HepG2 (cell line): ENCODE measurements around the gene COQ8B. TPM values are rescaled to one million over a fixed set of nuclear protein-coding genes. Genes with fewer than 3 reads are reported as not detected.

Source experiments
- ETV6 ChIP-seq: sonication (generic); formaldehyde crosslinking; conservative IDR thresholded peaks from 2 replicates; pipeline ENCODE4 v1.4.0; 2020; ENCODE audit warnings: missing genetic modification reagents
- HMGXB3 ChIP-seq: sonication (generic); formaldehyde crosslinking; IDR thresholded peaks from 2 replicates; pipeline ENCODE4 v1.4.0; 2020; ENCODE audit warnings: missing genetic modification reagents, borderline replicate concordance
- HNRNPLL ChIP-seq: fragments of 200-400 bp; formaldehyde crosslinking; IDR thresholded peaks from 2 replicates; pipeline ENCODE4 v1.6.1; 2017; ENCODE audit warnings: mild to moderate bottlenecking, low read depth, low read length; ENCODE audit not compliant: poor library complexity, severe bottlenecking
- HNRNPUL1 ChIP-seq: fragments of 200-400 bp; formaldehyde crosslinking; IDR thresholded peaks from 2 replicates; pipeline ENCODE4 v1.6.1; 2017; ENCODE audit warnings: low read depth, mild to moderate bottlenecking, low read length, moderate library complexity
- KLF16 ChIP-seq, 2 experiments: sonication (generic) in 1 of 2; formaldehyde crosslinking in 1 of 2; IDR thresholded peaks; 2 replicates each; pipeline versions ENCODE4 v1.6.1 to v1.8.0; 2016 to 2023; ENCODE audit warnings: missing genetic modification reagents in 2 of 2, missing compliant biosample characterization in 1 of 2
- NFYB ChIP-seq: sonication (generic); formaldehyde crosslinking; IDR thresholded peaks from 2 replicates; pipeline ENCODE4 v1.4.0; 2020; ENCODE audit warnings: missing genetic modification reagents
- NFYC ChIP-seq: IDR thresholded peaks from 2 replicates; pipeline ENCODE4 v1.6.1; 2016; ENCODE audit warnings: missing genetic modification reagents, missing compliant biosample characterization
- NR2F6 ChIP-seq, 2 experiments: IDR thresholded peaks; 2 replicates each; pipeline ENCODE4 v1.6.1; 2016; ENCODE audit warnings: antibody characterized with exemption in 1 of 2, mild to moderate bottlenecking in 1 of 2
- POLR2AphosphoS5 ChIP-seq: IDR thresholded peaks from 2 replicates; pipeline ENCODE4 v1.6.1; 2012; ENCODE audit warnings: low read depth, low read length
- SMAD1 ChIP-seq: sonication (generic); formaldehyde crosslinking; IDR thresholded peaks from 2 replicates; pipeline ENCODE4 v1.4.0; 2020; ENCODE audit warnings: missing genetic modification reagents, low read depth, mild to moderate bottlenecking, borderline replicate concordance
- SP2 ChIP-seq: sonication (generic); formaldehyde crosslinking; IDR thresholded peaks from 2 replicates; pipeline ENCODE4 v1.5.1; 2020; ENCODE audit warnings: mild to moderate bottlenecking, missing genetic modification reagents
- WIZ ChIP-seq: sonication (generic); formaldehyde crosslinking; IDR thresholded peaks from 2 replicates; pipeline ENCODE4 v1.5.1; 2020; ENCODE audit warnings: mild to moderate bottlenecking, missing genetic modification reagents
- ZBTB7A ChIP-seq: sonication (generic); formaldehyde crosslinking; IDR thresholded peaks from 2 replicates; pipeline ENCODE4 v1.8.0; 2022; ENCODE audit warnings: mild to moderate bottlenecking, missing genetic modification reagents
- ZBTB7B ChIP-seq: sonication (generic); formaldehyde crosslinking; IDR thresholded peaks from 2 replicates; pipeline ENCODE4 v1.4.0; 2020; ENCODE audit warnings: missing genetic modification reagents
- ZNF225 ChIP-seq: sonication (generic); formaldehyde crosslinking; IDR thresholded peaks from 2 replicates; pipeline ENCODE4 v1.4.0; 2020; ENCODE audit warnings: mild to moderate bottlenecking, missing genetic modification reagents
- ZNF350 ChIP-seq: sonication (generic); formaldehyde crosslinking; IDR thresholded peaks from 2 replicates; pipeline ENCODE4 v1.4.0; 2020; ENCODE audit warnings: mild to moderate bottlenecking, low read depth, missing genetic modification reagents, borderline replicate concordance
- ZNF354B ChIP-seq: sonication (generic); formaldehyde crosslinking; IDR thresholded peaks from 2 replicates; pipeline ENCODE4 v1.8.0; 2022; ENCODE audit warnings: mild to moderate bottlenecking, missing genetic modification reagents
- ZNF460 ChIP-seq: sonication (generic); formaldehyde crosslinking; IDR thresholded peaks from 2 replicates; pipeline ENCODE4 v1.5.1; 2020; ENCODE audit warnings: missing genetic modification reagents, mild to moderate bottlenecking, borderline replicate concordance
- ZNF687 ChIP-seq: sonication (generic); formaldehyde crosslinking; IDR thresholded peaks from 2 replicates; pipeline ENCODE4 v1.5.1; 2020; ENCODE audit warnings: mild to moderate bottlenecking, missing genetic modification reagents, moderate library complexity
- polyA plus RNA-seq, 8 experiments: library from polyadenylated mRNA; depleted of rRNA in 3 of 8; stranded (reverse) in 7 of 8; unstranded in 1 of 8; fragments of >200 nt; fragmentation: Illumina TruSeq in 4 of 8; extraction: Trizol in 4 of 8; gene quantifications; 2 replicates each; pipeline versions ENCODE4 v1.2.1 to v1.2.3, GENCODE V29; 2011 to 2016; ENCODE audit warnings: low read depth in 4 of 8, missing spikeins in 1 of 8, mixed read lengths in 1 of 8; ENCODE audit not compliant: insufficient read depth in 1 of 8
- total RNA-seq, 5 experiments: library from RNA; depleted of rRNA; stranded (reverse); fragments of >200 nt; fragmentation: Illumina TruSeq; extraction: Trizol; gene quantifications; 2 replicates each; pipeline ENCODE4 v1.2.3, GENCODE V29; 2016; ENCODE audit warnings: low read depth in 1 of 5
- TF ChIP-seq, protein P1 (sequence below): sonication (generic); formaldehyde crosslinking; IDR thresholded peaks from 2 replicates; pipeline ENCODE4 v1.4.0; 2020; ENCODE audit warnings: mild to moderate bottlenecking, missing genetic modification reagents

Gene COQ8B
- total and polyA plus RNA-seq, 2 of the 13 experiments (the other 11 are each of a cell fraction or from before 2014, with no cell fraction given), result 12.3 to 17.2 TPM

GRCh38 chr19:40714441-40715299 is 2.0 kb downstream of the COQ8B start (continued):
- peak; percentile 46; the same call in 1 of the 2 replicates for TF ChIP-seq ZNF687 (CRISPR knock-in tag)
- TF ChIP-seq POLR2AphosphoS5, result 0 out of 2 replicates have a peak, but pooled peaks have one; percentile 44
- TF ChIP-seq ZBTB7A, result 0 out of 2 replicates have a peak, but pooled peaks have one; percentile 51
- peak; percentile 24 for TF ChIP-seq HNRNPLL
- peak; percentile 95 for TF ChIP-seq SP2 (CRISPR knock-in tag)
- TF ChIP-seq WIZ (CRISPR knock-in tag), result no peak
- TF ChIP-seq NR2F6 (IDR thresholded peaks at IDR 0.05), result no peak
- TF ChIP-seq NR2F6 (CRISPR knock-in tag; IDR thresholded peaks at IDR 0.05), result no peak
- peak; percentile 91 for TF ChIP-seq NFYC (CRISPR knock-in tag)
- TF ChIP-seq HNRNPUL1, result no peak
- peak; percentile 45; the same call in 1 of the 2 replicates for TF ChIP-seq ZNF350 (CRISPR knock-in tag)
- no peak for TF ChIP-seq ETV6 (CRISPR knock-in tag)
- TF ChIP-seq KLF16 (CRISPR knock-in tag; IDR thresholded peaks at IDR 0.05), result 0 out of 4 replicates have a peak, but pooled peaks of 1 of the 2 experiments have one; percentile 24
- TF ChIP-seq SMAD1 (CRISPR knock-in tag), result 0 out of 2 replicates have a peak, but pooled peaks have one; percentile 10
- TF ChIP-seq ZNF354B, result no peak
- TF ChIP-seq NFYB (CRISPR knock-in tag), result peak; percentile 90
- peak; percentile 45; the same call in 1 of the 2 replicates for TF ChIP-seq ZBTB7B (CRISPR knock-in tag)
- TF ChIP-seq ZNF460 (CRISPR knock-in tag), result no peak
- TF ChIP-seq, protein P1, sequence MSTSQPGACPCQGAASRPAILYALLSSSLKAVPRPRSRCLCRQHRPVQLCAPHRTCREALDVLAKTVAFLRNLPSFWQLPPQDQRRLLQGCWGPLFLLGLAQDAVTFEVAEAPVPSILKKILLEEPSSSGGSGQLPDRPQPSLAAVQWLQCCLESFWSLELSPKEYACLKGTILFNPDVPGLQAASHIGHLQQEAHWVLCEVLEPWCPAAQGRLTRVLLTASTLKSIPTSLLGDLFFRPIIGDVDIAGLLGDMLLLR (CRISPR knock-in tag), result no peak
- peak; percentile 27; the same call in 1 of the 2 replicates for TF ChIP-seq ZNF225 (CRISPR knock-in tag)
- TF ChIP-seq HMGXB3 (CRISPR knock-in tag), result no peak
